Tibial nerve (tissue), 4 donors: ENCODE results near the gene EEPD1. TPM values are rescaled to one million over a fixed set of nuclear protein-coding genes. Genes with fewer than 3 reads are reported as not detected.
"Not testable (repeated sequence)": the region's sequence is repeated elsewhere in the genome, so short reads cannot be mapped to it uniquely, and the experiment has no call there.

ENCODE experiments used
- DNase-seq, 2 donors: peaks; one replicate each; pipeline ENCODE4 v3.0.0-alpha.2; 2019; ENCODE audit warnings: low spot score in 2 of 2
- H3K27ac ChIP-seq, 4 donors: fragments of 200-600 bp; sonication (generic) in 3 of 4; one replicate each; pipeline ENCODE4 v1.5.1; 2017 to 2019; ENCODE audit warnings: mild to moderate bottlenecking in 1 of 4
- H3K27me3 ChIP-seq, 2 donors: fragments of 200-600 bp; sonication (generic) in 1 of 2; one replicate each; pipeline versions ENCODE4 v1.5.1 to v1.6.0; 2017 to 2019
- H3K36me3 ChIP-seq, 3 donors: fragments of 200-600 bp; sonication (generic); one replicate each; pipeline ENCODE4 v1.5.1; 2018 to 2019
- H3K4me1 ChIP-seq, 4 donors: fragments of 200-600 bp; sonication (generic) in 3 of 4; one replicate each; pipeline ENCODE4 v1.5.1; 2017 to 2019
- H3K4me3 ChIP-seq, 4 donors: fragments of 200-600 bp; sonication (generic) in 3 of 4; one replicate each; pipeline ENCODE4 v1.5.1; 2017 to 2019; ENCODE audit warnings: mild to moderate bottlenecking in 1 of 4, moderate library complexity in 1 of 4
- H3K9me3 ChIP-seq, 4 donors: fragments of 200-600 bp; sonication (generic) in 3 of 4; one replicate each; pipeline ENCODE4 v1.5.1; 2017 to 2019
- CTCF ChIP-seq, 5 experiments: fragments of 200-600 bp in 3 of 5; fragments of 450-650 bp in 2 of 5; sonication (generic) in 3 of 5; IDR thresholded peaks; one replicate each; pipeline ENCODE4 v1.5.1; 2016 to 2019; ENCODE audit warnings: antibody characterized with exemption in 5 of 5, mild to moderate bottlenecking in 3 of 5, moderate library complexity in 2 of 5
- EP300 ChIP-seq, 2 donors: sonication (generic); formaldehyde crosslinking; IDR thresholded peaks; one replicate each; pipeline ENCODE4 v1.6.1; 2017; ENCODE audit warnings: antibody characterized with exemption in 2 of 2, mild to moderate bottlenecking in 1 of 2
- POLR2A ChIP-seq, 2 donors: fragments of 450-650 bp; IDR thresholded peaks; one replicate each; pipeline ENCODE4 v1.6.1; 2017; ENCODE audit warnings: antibody characterized with exemption in 2 of 2, mild to moderate bottlenecking in 2 of 2, moderate library complexity in 2 of 2
- WGBS, 2 donors: methylation state at CpG; one replicate each; pipeline ENCODE4 v1.1.5; 2018; 5-methylcytosine and 5-hydroxymethylcytosine counted together
- total RNA-seq, 4 donors: library from RNA; depleted of rRNA; stranded (reverse); fragments of >200 nt; gene quantifications; one replicate each; pipeline ENCODE4 v1.1.0, GENCODE V29; 2016

The EEPD1 gene
- total RNA-seq, 4 donors from 2014 or later: 9.0 to 18.0 (median 16.5) TPM

- Histone ChIP-seq H3K27me3 (no peaks in the 10 kb centered on the region), H3K4me1 (peaks cover 0 to 5% (median 0%) of the 10 kb centered on the region in 4 donors), H3K27ac (peak overlapping the region in 2 of 4 donors; percentile 38 to 68), H3K36me3 (no peaks in the 10 kb centered on the region), H3K4me3 (no peak overlapping the region), H3K9me3 (no peaks in the 10 kb centered on the region)
- 57 to 60% methylated on average over 4 of the region's 4 CpGs for WGBS, 2 donors
- no peak for DNase-seq
- TF ChIP-seq POLR2A (IDR thresholded peaks at IDR 0.05) (no peak), CTCF (IDR thresholded peaks at IDR 0.05) (no peak), EP300 (IDR thresholded peaks at IDR 0.05) (no peak)
These were observed 92.7 kb downstream of the EEPD1 start for GRCh38 chr7:36245684-36246299.

DNA sequence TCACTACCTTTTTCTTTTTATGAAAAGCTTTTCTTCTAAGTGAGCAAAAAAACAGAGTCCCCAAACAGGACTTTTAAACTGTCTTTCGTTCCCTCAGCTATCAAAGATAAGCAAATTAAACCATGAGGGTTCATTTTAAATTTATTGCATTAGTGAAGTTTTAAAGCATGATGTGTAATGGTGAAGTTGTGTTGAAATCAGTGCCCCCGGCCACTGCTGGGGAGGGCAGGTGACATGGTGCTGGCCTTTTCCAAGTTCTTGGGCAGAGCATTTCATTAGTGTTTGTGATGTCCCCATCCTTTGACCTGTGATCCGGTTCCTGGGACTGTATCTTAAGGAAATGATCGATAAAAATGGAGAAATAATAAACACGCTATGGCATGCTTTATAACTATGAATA is 96.0 kb downstream of the EEPD1 start:
- no peak for DNase-seq
- Histone ChIP-seq H3K36me3 (no peaks in the 10 kb centered on the region), H3K4me1 (peaks cover 0 to 5% (median 0%) of the 10 kb centered on the region in 4 donors), H3K27me3 (no peaks in the 10 kb centered on the region), H3K9me3 (peaks cover 0 to 6% (median 3%) of the 10 kb centered on the region in 4 donors), H3K4me3 (no peak overlapping the region), H3K27ac (no peak overlapping the region)
- 74 to 75% methylated on average over 5 of the region's 5 CpGs for WGBS, 2 donors
- TF ChIP-seq EP300 (IDR thresholded peaks at IDR 0.05) (no peak), POLR2A (IDR thresholded peaks at IDR 0.05) (no peak), CTCF (IDR thresholded peaks at IDR 0.05) (no peak)

DNA sequence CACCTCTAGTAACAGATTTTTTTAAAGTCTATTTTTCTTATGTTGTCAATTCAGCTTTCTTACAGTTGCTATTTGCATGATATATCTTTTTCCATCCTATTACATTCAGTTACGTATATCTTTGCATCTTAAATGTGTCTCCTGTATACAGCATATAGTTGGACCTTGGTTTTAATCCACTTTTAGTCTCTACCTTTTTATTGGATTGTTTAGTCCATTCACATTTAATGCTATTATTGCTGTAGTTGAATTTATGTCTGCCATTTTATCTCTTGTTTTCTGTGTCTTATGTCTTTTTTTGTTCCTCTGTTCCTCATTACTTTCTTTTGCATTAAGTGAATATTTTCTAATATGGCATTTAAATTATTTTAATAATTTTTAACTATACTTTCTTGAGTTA is 100.6 kb downstream of the EEPD1 start:
- WGBS, 2 donors: 89 to 100% methylated on average over 1 of the region's 1 CpG
- DNase-seq: no peak

DNA sequence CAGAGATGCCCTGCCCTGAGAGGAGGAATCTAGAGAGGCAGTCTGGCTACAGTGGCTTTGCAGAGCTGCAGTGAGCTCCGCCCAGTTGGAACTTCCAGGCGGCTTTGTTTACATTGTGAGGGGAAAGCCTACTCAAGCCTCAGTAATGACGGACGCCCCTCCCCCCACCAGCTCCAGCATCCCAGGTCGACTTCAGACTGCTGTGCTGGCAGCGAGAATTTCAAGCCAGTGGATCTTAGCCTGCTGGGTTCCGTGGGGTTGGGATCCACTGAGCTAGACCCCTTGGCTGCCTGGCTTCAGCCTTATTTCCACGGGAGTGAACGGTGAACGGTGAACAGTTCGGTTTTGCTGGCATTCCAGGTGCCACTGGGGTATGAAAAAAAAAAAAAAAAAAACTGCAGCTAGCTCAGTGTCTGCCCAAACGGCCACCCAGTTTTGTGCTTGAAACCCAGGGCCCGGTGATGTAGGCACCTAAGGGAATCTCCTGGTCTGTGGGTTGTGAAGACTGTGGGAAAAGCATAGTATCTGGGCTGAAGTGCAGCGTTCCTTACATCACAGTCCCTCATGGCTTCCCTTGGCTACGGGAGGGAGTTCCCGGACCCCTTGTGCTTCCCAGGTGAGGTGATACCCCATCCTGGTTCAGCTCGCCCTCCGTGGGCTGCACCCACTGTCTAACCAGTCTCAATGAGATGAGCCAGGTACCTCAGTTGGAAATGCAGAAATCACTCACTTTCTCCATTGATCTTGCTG is 105.6 kb downstream of the EEPD1 start:
- not testable (repeated sequence) for DNase-seq, H3K27me3 ChIP-seq, H3K36me3 ChIP-seq, H3K4me3 ChIP-seq, H3K27ac ChIP-seq
- H3K9me3 ChIP-seq: peaks cover 0 to 17% (median 3%) of the 10 kb centered on the region in 4 donors
- peaks cover 0 to 33% (median 4%) of the 10 kb centered on the region in 4 donors for H3K4me1 ChIP-seq
- 47 to 61% methylated on average over 11 to 17 of the region's 18 CpGs for WGBS, 2 donors

More for the DNA sequence above, 100.6 kb downstream of the EEPD1 start:
- no peak overlapping the region for H3K4me3 ChIP-seq
- H3K36me3 ChIP-seq: no peaks in the 10 kb centered on the region
- peaks cover 0 to 6% (median 0%) of the 10 kb centered on the region in 4 donors for H3K4me1 ChIP-seq
- H3K27ac ChIP-seq: no peak overlapping the region
- TF ChIP-seq POLR2A (IDR thresholded peaks at IDR 0.05) (no peak), CTCF (IDR thresholded peaks at IDR 0.05) (no peak), EP300 (IDR thresholded peaks at IDR 0.05) (no peak)
- peaks cover 0 to 19% (median 4%) of the 10 kb centered on the region in 4 donors for H3K9me3 ChIP-seq
- no peaks in the 10 kb centered on the region for H3K27me3 ChIP-seq

GRCh38 chr7:36260481-36260880 is 107.4 kb downstream of the EEPD1 start:
- peaks cover 0 to 46% (median 4%) of the 10 kb centered on the region in 4 donors for H3K4me1 ChIP-seq
- no peak for DNase-seq

More at GRCh38 chr7:36260481-36260880, 107.4 kb downstream of the EEPD1 start:
- WGBS, 2 donors: 40 to 47% methylated on average over 2 of the region's 2 CpGs
- no peaks in the 10 kb centered on the region for H3K27me3 ChIP-seq
- no peak for TF ChIP-seq POLR2A (IDR thresholded peaks at IDR 0.05)
- no peak for TF ChIP-seq CTCF (IDR thresholded peaks at IDR 0.05)
- no peak for TF ChIP-seq EP300 (IDR thresholded peaks at IDR 0.05)
- H3K9me3 ChIP-seq: peaks cover 0 to 6% (median 0%) of the 10 kb centered on the region in 4 donors
- H3K36me3 ChIP-seq: no peaks in the 10 kb centered on the region
- no peak overlapping the region for H3K27ac ChIP-seq
- no peak overlapping the region for H3K4me3 ChIP-seq
